PC-9 (cell line): Measurements from ENCODE around the gene SPATA17. TPM values are rescaled to one million over a fixed set of nuclear protein-coding genes. Genes with fewer than 3 reads are reported as not detected.

Experiments used
- BruUV-seq: library from RNA; stranded (reverse); fragments of 400-500 nt; replicated peaks from 2 replicates; lab custom pipeline; 2021; lab: Mats Ljungman, UMichigan
- CTCF ChIA-PET: fragments of 300-600 bp; sonication (Branson Sonifier 250); formaldehyde crosslinking; loops from one replicate; lab custom pipeline; 2022; ENCODE audit warnings: antibody characterized with exemption; lab: Charles Lee
- POLR2A ChIA-PET: fragments of 300-600 bp; sonication (Branson Sonifier 250); formaldehyde crosslinking; loops from one replicate; lab custom pipeline; 2022; ENCODE audit warnings: antibody characterized with exemption; ENCODE audit not compliant: unreplicated experiment; lab: Charles Lee
- DNase-seq, 2 experiments: peaks; one replicate each; pipeline versions ENCODE4 v3.0.0 to v3.0.0-alpha.2; 2015 to 2022; ENCODE audit warnings: mixed read lengths in 1 of 2
- H2AFZ ChIP-seq: fragments of 200-600 bp; sonication (generic); 2 replicates; pipeline ENCODE4 v1.8.1; 2017; ENCODE audit warnings: antibody characterized with exemption
- H3F3A ChIP-seq: fragments of 200-600 bp; sonication (generic); 2 replicates; pipeline ENCODE4 v1.8.1; 2017; ENCODE audit warnings: antibody characterized with exemption, mild to moderate bottlenecking, low read depth; ENCODE audit not compliant: insufficient read depth
- H3K27ac ChIP-seq: fragments of 200-600 bp; sonication (generic); 2 replicates; pipeline ENCODE4 v1.6.1; 2016; ENCODE audit warnings: mixed run types
- H3K27me3 ChIP-seq: fragments of 200-600 bp; sonication (generic); 2 replicates; pipeline ENCODE4 v1.6.1; 2016; ENCODE audit warnings: low read depth, mixed run types; ENCODE audit not compliant: insufficient read depth
- H3K36me3 ChIP-seq: fragments of 200-600 bp; sonication (generic); 2 replicates; pipeline ENCODE4 v1.6.1; 2016; ENCODE audit warnings: low read depth, mixed run types
- H3K4me1 ChIP-seq: fragments of 200-600 bp; sonication (generic); replicated peaks from 2 replicates; pipeline ENCODE4 v1.6.1; 2016; ENCODE audit warnings: mixed run types; ENCODE audit not compliant: insufficient read depth
- H3K4me2 ChIP-seq: fragments of 200-600 bp; sonication (generic); 2 replicates; pipeline ENCODE4 v1.6.1; 2017; ENCODE audit warnings: mixed run types
- H3K4me3 ChIP-seq: fragments of 200-600 bp; sonication (generic); 2 replicates; pipeline ENCODE4 v1.6.1; 2016; ENCODE audit warnings: mixed run types
- H3K79me2 ChIP-seq: fragments of 200-600 bp; sonication (generic); 2 replicates; pipeline ENCODE4 v1.6.1; 2017; ENCODE audit warnings: low read depth, mixed run types
- H3K9me2 ChIP-seq: fragments of 200-600 bp; sonication (generic); 2 replicates; pipeline ENCODE4 v1.8.1; 2017; ENCODE audit warnings: mild to moderate bottlenecking; ENCODE audit not compliant: insufficient read depth
- H3K9me3 ChIP-seq: fragments of 200-600 bp; sonication (generic); 2 replicates; pipeline ENCODE4 v1.8.1; 2016; ENCODE audit warnings: low read depth; ENCODE audit not compliant: insufficient read depth
- H4K20me1 ChIP-seq: fragments of 200-600 bp; sonication (generic); 2 replicates; pipeline ENCODE4 v1.8.1; 2017; ENCODE audit not compliant: insufficient read depth
- EZH2 ChIP-seq: fragments of 200-600 bp; sonication (generic); IDR thresholded peaks from 2 replicates; pipeline ENCODE4 v1.8.0; 2017; ENCODE audit warnings: antibody characterized with exemption, low read depth
- intact Hi-C: fragments of 100-400 bp; cut with micrococcal nuclease; formaldehyde crosslinking; loops from one replicate; pipeline ENCODE4 v1.10.0; 2022; ENCODE audit not compliant: unreplicated experiment
- total RNA-seq: library from RNA; stranded (reverse); gene quantifications from 2 replicates; pipeline ENCODE4 v1.2.3, GENCODE V29; 2021
- TF ChIP-seq, protein P1 (sequence below): fragments of 200-600 bp; sonication (generic); conservative IDR thresholded peaks from 2 replicates; pipeline ENCODE4 v1.6.1; 2017; ENCODE audit warnings: mixed run types, antibody characterized with exemption, mild to moderate bottlenecking, moderate library complexity

Gene SPATA17
- total RNA-seq, 1 experiment from 2014 or later = 8.9 TPM

GRCh38 chr1:217813031-217813430, 181.9 kb downstream of the SPATA17 start:
- TF ChIP-seq, protein P1, sequence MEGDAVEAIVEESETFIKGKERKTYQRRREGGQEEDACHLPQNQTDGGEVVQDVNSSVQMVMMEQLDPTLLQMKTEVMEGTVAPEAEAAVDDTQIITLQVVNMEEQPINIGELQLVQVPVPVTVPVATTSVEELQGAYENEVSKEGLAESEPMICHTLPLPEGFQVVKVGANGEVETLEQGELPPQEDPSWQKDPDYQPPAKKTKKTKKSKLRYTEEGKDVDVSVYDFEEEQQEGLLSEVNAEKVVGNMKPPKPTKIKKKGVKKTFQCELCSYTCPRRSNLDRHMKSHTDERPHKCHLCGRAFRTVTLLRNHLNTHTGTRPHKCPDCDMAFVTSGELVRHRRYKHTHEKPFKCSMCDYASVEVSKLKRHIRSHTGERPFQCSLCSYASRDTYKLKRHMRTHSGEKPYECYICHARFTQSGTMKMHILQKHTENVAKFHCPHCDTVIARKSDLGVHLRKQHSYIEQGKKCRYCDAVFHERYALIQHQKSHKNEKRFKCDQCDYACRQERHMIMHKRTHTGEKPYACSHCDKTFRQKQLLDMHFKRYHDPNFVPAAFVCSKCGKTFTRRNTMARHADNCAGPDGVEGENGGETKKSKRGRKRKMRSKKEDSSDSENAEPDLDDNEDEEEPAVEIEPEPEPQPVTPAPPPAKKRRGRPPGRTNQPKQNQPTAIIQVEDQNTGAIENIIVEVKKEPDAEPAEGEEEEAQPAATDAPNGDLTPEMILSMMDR = no peak
- no peak for TF ChIP-seq EZH2
- H3K4me2 ChIP-seq = no peak overlapping the region
- CTCF ChIA-PET = no interaction called here

GRCh38 chr1:217837691-217838090, 206.5 kb downstream of the SPATA17 start:
- H3K4me3 ChIP-seq = no peak overlapping the region
- H2AFZ ChIP-seq = no peak overlapping the region
- ChIA-PET POLR2A (no interaction called here), CTCF (no interaction called here)
- H3K27me3 ChIP-seq = no peaks in the 10 kb centered on the region
- TF ChIP-seq, protein P1 = no peak
- TF ChIP-seq EZH2 = no peak
- no peak overlapping the region for H3K4me2 ChIP-seq
- no peaks in the 10 kb centered on the region for H3K79me2 ChIP-seq
- no peak overlapping the region for H3K27ac ChIP-seq
- no peaks in the 10 kb centered on the region for H3K9me3 ChIP-seq
- DNase-seq = no peak
- no peaks in the 10 kb centered on the region for H3F3A ChIP-seq
- no TSS peak for BruUV-seq
- no peaks in the 10 kb centered on the region for H3K36me3 ChIP-seq
- no peaks in the 10 kb centered on the region; the same call in 1 of the 2 replicates for H3K9me2 ChIP-seq
- H3K4me1 ChIP-seq = no peaks in the 10 kb centered on the region
- H4K20me1 ChIP-seq = no peaks in the 10 kb centered on the region
- intact Hi-C loops = no loop called here

More at GRCh38 chr1:217813031-217813430, 181.9 kb downstream of the SPATA17 start:
- H3K27ac ChIP-seq = no peak overlapping the region
- H3K9me2 ChIP-seq = no peaks in the 10 kb centered on the region
- POLR2A ChIA-PET = no interaction called here
- no peaks in the 10 kb centered on the region for H3K36me3 ChIP-seq
- no peaks in the 10 kb centered on the region for H4K20me1 ChIP-seq
- no peak overlapping the region for H2AFZ ChIP-seq
- H3K79me2 ChIP-seq = no peaks in the 10 kb centered on the region
- no peak overlapping the region for H3K4me3 ChIP-seq
- no peaks in the 10 kb centered on the region for H3K9me3 ChIP-seq
- no peaks in the 10 kb centered on the region for H3F3A ChIP-seq
- BruUV-seq = no TSS peak
- no peak for DNase-seq
- intact Hi-C loops = no loop called here
- H3K27me3 ChIP-seq = no peaks in the 10 kb centered on the region
- H3K4me1 ChIP-seq = no peaks in the 10 kb centered on the region

GRCh38 chr1:217839161-217839560, 208.0 kb downstream of the SPATA17 start:
- Histone ChIP-seq H3K4me2 (no peak overlapping the region), H3K9me2 (no peaks in the 10 kb centered on the region; the same call in 1 of the 2 replicates), H3K9me3 (no peaks in the 10 kb centered on the region), H3K4me1 (no peaks in the 10 kb centered on the region), H3K27ac (no peak overlapping the region), H2AFZ (no peak overlapping the region), H3K36me3 (no peaks in the 10 kb centered on the region), H4K20me1 (no peaks in the 10 kb centered on the region), H3K27me3 (no peaks in the 10 kb centered on the region), H3F3A (no peaks in the 10 kb centered on the region), H3K4me3 (no peak overlapping the region), H3K79me2 (no peaks in the 10 kb centered on the region)
- no TSS peak for BruUV-seq
- CTCF ChIA-PET = no interaction called here
- TF ChIP-seq, protein P1 = no peak
- TF ChIP-seq EZH2 = no peak
- intact Hi-C loops = no loop called here
- DNase-seq = no peak
- POLR2A ChIA-PET = no interaction called here
